SK-N-SH (cell line): Measurements from ENCODE around the gene GRIN2C.

Experiments
- CTCF ChIP-seq: fragments of 200-600 bp; sonication (generic); IDR thresholded peaks from 2 replicates; pipeline ENCODE4 v1.6.1; 2017; ENCODE audit warnings: antibody characterized with exemption, mild to moderate bottlenecking, moderate library complexity
- EP300 ChIP-seq, 2 experiments: IDR thresholded peaks; 2 replicates each; pipeline versions ENCODE4 v1.4.0 to v1.6.1; 2012; ENCODE audit warnings: borderline replicate concordance in 1 of 2, low read depth in 1 of 2, low read length in 1 of 2
- REST ChIP-seq: IDR thresholded peaks from 2 replicates; pipeline ENCODE4 v1.6.1; 2012; ENCODE audit warnings: mild to moderate bottlenecking, low read depth, low read length, moderate library complexity
- USF2 ChIP-seq: fragments of 150-350 bp; IDR thresholded peaks from 2 replicates; pipeline ENCODE4 v1.6.1; 2017; ENCODE audit warnings: antibody characterized with exemption, low read length, low read depth, borderline replicate concordance

- TF ChIP-seq USF2 (no peak), EP300 (IDR thresholded peaks at IDR 0.05; ENCODE audit: borderline replicate concordance in 1 of 2, low read depth in 1 of 2, low read length in 1 of 2) (no peak), CTCF (no peak), REST (no peak)
Measured at GRCh38 chr17:74874615-74875037, 14.9 kb upstream of the GRIN2C start.
